ENCODE results near the gene WDFY2.

WDFY2 gene

GRCh38 chr13:51747438-51748434, 163.5 kb downstream of the WDFY2 start:
- DNase-seq: no peak

GRCh38 chr13:51756651-51757050, 172.4 kb downstream of the WDFY2 start:
- DNase-seq: no peak

- DNase-seq: no peak
Measured at GRCh38 chr13:51758691-51759090, 174.4 kb downstream of the WDFY2 start.

- no peak for DNase-seq
Measured at GRCh38 chr13:51759240-51759639, 175.0 kb downstream of the WDFY2 start.

GRCh38 chr13:51760592-51760991, 176.3 kb downstream of the WDFY2 start:
- no peak for DNase-seq

- DNase-seq: no peak
Measured at GRCh38 chr13:51761643-51762350, 177.5 kb downstream of the WDFY2 start.

- no peak for DNase-seq
Measured at GRCh38 chr13:51763486-51763885, 179.2 kb downstream of the WDFY2 start.

GRCh38 chr13:51764184-51765141, 180.2 kb downstream of the WDFY2 start:
- no peak for DNase-seq

- no peak for DNase-seq
Measured at GRCh38 chr13:51765142-51765515, 180.9 kb downstream of the WDFY2 start.

- DNase-seq: no peak
Measured at GRCh38 chr13:51767100-51767499, 182.8 kb downstream of the WDFY2 start.

- DNase-seq: no peak
Measured at GRCh38 chr13:51768378-51768921, 184.2 kb downstream of the WDFY2 start.

GRCh38 chr13:51768976-51769375, 184.7 kb downstream of the WDFY2 start:
- no peak for DNase-seq

- no peak for DNase-seq
Measured at GRCh38 chr13:51769455-51770127, 185.3 kb downstream of the WDFY2 start.

GRCh38 chr13:51770160-51770559, 185.9 kb downstream of the WDFY2 start:
- DNase-seq: no peak

- DNase-seq: no peak
Measured at GRCh38 chr13:51770681-51771417, 186.6 kb downstream of the WDFY2 start.

GRCh38 chr13:51771418-51772104, 187.3 kb downstream of the WDFY2 start:
- no peak for DNase-seq

GRCh38 chr13:51772105-51772455, 187.8 kb downstream of the WDFY2 start:
- DNase-seq: no peak

- DNase-seq: no peak
Measured at GRCh38 chr13:51772781-51773180, 188.5 kb downstream of the WDFY2 start.

- no peak for DNase-seq
Measured at GRCh38 chr13:51773515-51773914, 189.3 kb downstream of the WDFY2 start.

- no peak for DNase-seq
Measured at GRCh38 chr13:51776179-51776578, 191.9 kb downstream of the WDFY2 start.

GRCh38 chr13:51777921-51778320, 193.7 kb downstream of the WDFY2 start:
- no peak for DNase-seq

All from NCI-H1105 treated with DMSO at 0.1 percent for 48 hours (cell line).